GM19351 (cell line): ENCODE results near the gene FAM222A.

Source experiments
- ATAC-seq: cut with Tn5 transposase; IDR thresholded peaks from one replicate; pipeline ENCODE4 v1.9.1; 2021; ENCODE audit warnings: mild to moderate bottlenecking, moderate library complexity; ENCODE audit not compliant: unreplicated experiment

Gene FAM222A

GRCh38 chr12:109793826-109794501 lies 80.3 kb downstream of the FAM222A start:
- ATAC-seq: no peak

- ATAC-seq: no peak
These were observed 81.4 kb downstream of the FAM222A start for GRCh38 chr12:109795023-109795422.

GRCh38 chr12:109796057-109796456 lies 82.4 kb downstream of the FAM222A start:
- no peak for ATAC-seq

- ATAC-seq: no peak
These were observed 84.5 kb downstream of the FAM222A start for GRCh38 chr12:109797905-109798669.

GRCh38 chr12:109798691-109799090 lies 85.1 kb downstream of the FAM222A start:
- no peak for ATAC-seq

GRCh38 chr12:109800536-109800935 lies 86.9 kb downstream of the FAM222A start:
- ATAC-seq: no peak

GRCh38 chr12:109802828-109803227 lies 89.2 kb downstream of the FAM222A start:
- no peak for ATAC-seq

GRCh38 chr12:109803678-109804077 lies 90.1 kb downstream of the FAM222A start:
- ATAC-seq: no peak

- ATAC-seq: no peak
These were observed 91.5 kb downstream of the FAM222A start for GRCh38 chr12:109804820-109805761.

GRCh38 chr12:109807954-109808643 lies 94.5 kb downstream of the FAM222A start:
- no peak for ATAC-seq

- no peak for ATAC-seq
These were observed 95.4 kb downstream of the FAM222A start for GRCh38 chr12:109808876-109809646.

- no peak for ATAC-seq
These were observed 97.5 kb downstream of the FAM222A start for GRCh38 chr12:109810954-109811623.

- no peak for ATAC-seq
These were observed 98.0 kb downstream of the FAM222A start for GRCh38 chr12:109811624-109811995.

- no peak for ATAC-seq
These were observed 100.3 kb downstream of the FAM222A start for GRCh38 chr12:109813810-109814416.

GRCh38 chr12:109814600-109815150 lies 101.0 kb downstream of the FAM222A start:
- ATAC-seq: no peak

- no peak for ATAC-seq
These were observed 101.6 kb downstream of the FAM222A start for GRCh38 chr12:109815225-109815624.

GRCh38 chr12:109815757-109816617 lies 102.4 kb downstream of the FAM222A start:
- ATAC-seq: no peak

- no peak for ATAC-seq
These were observed 103.2 kb downstream of the FAM222A start for GRCh38 chr12:109816870-109817269.
